HEK293 (cell line): Measurements from ENCODE around the gene OR10A6.

ENCODE experiments used
- CTCF ChIA-PET: fragments of 350-600 bp; formaldehyde crosslinking; extraction: SDS; loops from one replicate; lab custom pipeline; 2021; ENCODE audit warnings: antibody characterized with exemption; lab: Yijun Ruan, JAX
- POLR2A ChIA-PET: fragments of 300-600 bp; formaldehyde crosslinking; extraction: SDS; loops from one replicate; lab custom pipeline; 2020; ENCODE audit warnings: antibody characterized with exemption, inconsistent platforms; lab: Yijun Ruan, JAX
- H3K27ac ChIP-seq: fragments of 200-500 bp; sonication (Bioruptor generic); 2 replicates; pipeline ENCODE4 v1.5.1; 2014; ENCODE audit warnings: low read depth, low read length, control low read depth, inconsistent platforms; ENCODE audit errors: extremely low read depth
- H3K36me3 ChIP-seq, 2 experiments: fragments of 200-500 bp in 1 of 2; sonication (Bioruptor generic) in 1 of 2; 1 replicate in 1 of 2; 2 replicates in 1 of 2; pipeline ENCODE4 v1.5.1; 2014 to 2017; ENCODE audit warnings: inconsistent platforms in 2 of 2, low read length in 2 of 2; ENCODE audit not compliant: control insufficient read depth in 2 of 2, insufficient read depth in 1 of 2
- H3K4me1 ChIP-seq: fragments of 200-500 bp; sonication (Bioruptor generic); 2 replicates; pipeline ENCODE4 v1.5.1; 2014; ENCODE audit warnings: mild to moderate bottlenecking, low read length, inconsistent platforms; ENCODE audit not compliant: control insufficient read depth, insufficient read depth
- H3K4me3 ChIP-seq: 2 replicates; pipeline ENCODE4 v1.5.1; 2011; ENCODE audit warnings: low read depth, mild to moderate bottlenecking, control low read depth, low read length, moderate library complexity
- H3K9me3 ChIP-seq: fragments of 200-500 bp; sonication (Bioruptor generic); 2 replicates; pipeline ENCODE4 v1.5.1; 2014; ENCODE audit warnings: low read depth, low read length, inconsistent platforms; ENCODE audit not compliant: control insufficient read depth, insufficient read depth
- GLIS1 ChIP-seq: fragments of 450-650 bp; formaldehyde crosslinking; IDR thresholded peaks from 2 replicates; pipeline ENCODE4 v1.5.1; 2016; ENCODE audit warnings: missing biosample characterization, missing genetic modification characterization
- KLF10 ChIP-seq: fragments of 450-650 bp; IDR thresholded peaks from 2 replicates; pipeline ENCODE4 v1.5.1; 2018; ENCODE audit warnings: missing biosample characterization, mild to moderate bottlenecking, missing genetic modification characterization
- KLF7 ChIP-seq: fragments of 450-650 bp; formaldehyde crosslinking; IDR thresholded peaks from 2 replicates; pipeline ENCODE4 v1.5.1; 2016; ENCODE audit warnings: missing biosample characterization, missing genetic modification characterization, borderline replicate concordance
- KLF9 ChIP-seq: fragments of 450-650 bp; formaldehyde crosslinking; IDR thresholded peaks from 2 replicates; pipeline ENCODE4 v1.5.1; 2016; ENCODE audit warnings: missing biosample characterization, missing genetic modification characterization, low read depth
- PBX3 ChIP-seq: sonication (generic); formaldehyde crosslinking; IDR thresholded peaks from 2 replicates; pipeline ENCODE4 v1.8.1; 2022; ENCODE audit warnings: mild to moderate bottlenecking, moderate library complexity, missing genetic modification reagents
- SP2 ChIP-seq: fragments of 450-650 bp; formaldehyde crosslinking; IDR thresholded peaks from 2 replicates; pipeline ENCODE4 v1.5.1; 2016; ENCODE audit warnings: missing biosample characterization, missing genetic modification characterization
- YY1 ChIP-seq: fragments of 450-650 bp; formaldehyde crosslinking; IDR thresholded peaks from 2 replicates; pipeline ENCODE4 v1.5.1; 2018; ENCODE audit warnings: missing biosample characterization, missing genetic modification characterization
- ZFP3 ChIP-seq: fragments of 450-650 bp; formaldehyde crosslinking; IDR thresholded peaks from 2 replicates; pipeline ENCODE4 v1.5.1; 2016; ENCODE audit warnings: low read depth, missing biosample characterization, missing genetic modification characterization
- ZNF155 ChIP-seq: fragments of 450-650 bp; formaldehyde crosslinking; IDR thresholded peaks from 2 replicates; pipeline ENCODE4 v1.5.1; 2016; ENCODE audit warnings: missing biosample characterization, missing genetic modification characterization
- ZNF157 ChIP-seq: fragments of 450-650 bp; formaldehyde crosslinking; IDR thresholded peaks from 2 replicates; pipeline ENCODE4 v1.5.1; 2016; ENCODE audit warnings: missing biosample characterization, missing genetic modification characterization
- ZNF2 ChIP-seq: fragments of 450-650 bp; formaldehyde crosslinking; IDR thresholded peaks from 2 replicates; pipeline ENCODE4 v1.5.1; 2016; ENCODE audit warnings: missing biosample characterization, missing genetic modification characterization
- ZNF202 ChIP-seq: fragments of 450-650 bp; formaldehyde crosslinking; IDR thresholded peaks from 2 replicates; pipeline ENCODE4 v1.5.1; 2016; ENCODE audit warnings: missing biosample characterization, missing genetic modification characterization, borderline replicate concordance
- ZNF280C ChIP-seq: fragments of 450-650 bp; formaldehyde crosslinking; IDR thresholded peaks from 2 replicates; pipeline ENCODE4 v1.5.1; 2016; ENCODE audit warnings: missing biosample characterization, missing genetic modification characterization
- ZNF394 ChIP-seq: fragments of 450-650 bp; formaldehyde crosslinking; IDR thresholded peaks from 2 replicates; pipeline ENCODE4 v1.5.1; 2016; ENCODE audit warnings: missing biosample characterization, missing genetic modification characterization, mild to moderate bottlenecking, moderate library complexity, borderline replicate concordance
- ZNF571 ChIP-seq: fragments of 450-650 bp; formaldehyde crosslinking; IDR thresholded peaks from 2 replicates; pipeline ENCODE4 v1.5.0; 2017; ENCODE audit warnings: missing biosample characterization, missing genetic modification characterization
- ZNF626 ChIP-seq: fragments of 450-650 bp; sonication (Bioruptor Pico); formaldehyde crosslinking; IDR thresholded peaks from 2 replicates; pipeline ENCODE4 v1.5.1; 2018; ENCODE audit warnings: missing biosample characterization, missing genetic modification characterization, inconsistent platforms
- ZNF645 ChIP-seq: fragments of 450-650 bp; formaldehyde crosslinking; IDR thresholded peaks from 2 replicates; pipeline ENCODE4; 2016; ENCODE audit warnings: missing biosample characterization, missing genetic modification characterization
- ZNF707 ChIP-seq: fragments of 450-650 bp; formaldehyde crosslinking; IDR thresholded peaks from 2 replicates; pipeline ENCODE4 v1.5.1; 2016; ENCODE audit warnings: missing biosample characterization, missing genetic modification characterization
- ZNF747 ChIP-seq: fragments of 450-650 bp; formaldehyde crosslinking; IDR thresholded peaks from 2 replicates; pipeline ENCODE4 v1.5.1; 2016; ENCODE audit warnings: missing biosample characterization, missing genetic modification characterization
- ZNF792 ChIP-seq: fragments of 450-650 bp; formaldehyde crosslinking; IDR thresholded peaks from 2 replicates; pipeline ENCODE4 v1.5.1; 2016; ENCODE audit warnings: missing biosample characterization, missing genetic modification characterization
- TF ChIP-seq, protein P1 (sequence below): fragments of 450-650 bp; formaldehyde crosslinking; IDR thresholded peaks from 2 replicates; pipeline ENCODE4 v1.5.1; 2016; ENCODE audit warnings: missing biosample characterization, missing genetic modification characterization, borderline replicate concordance
- TF ChIP-seq, protein P2 (sequence below): fragments of 450-650 bp; formaldehyde crosslinking; IDR thresholded peaks from 2 replicates; pipeline ENCODE4 v1.5.1; 2016; ENCODE audit warnings: missing biosample characterization, missing genetic modification characterization
- TF ChIP-seq, protein P3 (sequence below): fragments of 450-650 bp; formaldehyde crosslinking; IDR thresholded peaks from 2 replicates; pipeline ENCODE4 v1.5.1; 2017; ENCODE audit warnings: missing biosample characterization, missing genetic modification characterization

The OR10A6 gene

DNA sequence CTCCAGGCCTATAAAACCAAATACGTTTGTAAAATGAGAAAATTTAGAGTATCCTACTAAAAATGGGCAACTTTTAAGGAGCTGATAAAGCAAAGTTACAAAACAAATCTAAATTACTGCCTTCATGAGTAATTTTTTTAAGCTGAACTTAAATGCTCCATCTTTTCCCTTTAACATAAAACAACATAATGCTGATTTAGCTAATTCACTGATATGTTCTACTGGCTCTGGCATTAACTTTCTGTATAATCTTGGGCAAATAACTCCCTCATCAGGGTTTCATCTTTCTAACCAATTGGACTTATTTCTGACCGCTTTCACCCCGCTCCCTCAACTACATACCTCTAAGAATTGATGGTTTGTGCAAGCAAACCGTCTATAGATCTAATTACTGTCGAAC, 10.1 kb upstream of the OR10A6 start:
- no peak overlapping the region for H3K4me3 ChIP-seq
- CTCF ChIA-PET = interaction anchor here (1.1 kb wide), 1 partner anchor 46 kb away, joined by 5 read pairs; the partner anchor contains the start of gene EIF3F
- POLR2A ChIA-PET = no interaction called here
- no peak for TF ChIP-seq ZNF155 (tag by site-specific recombination)
- no peak for TF ChIP-seq ZNF645 (tag by site-specific recombination)
- no peak for TF ChIP-seq ZNF2 (tag by site-specific recombination)
- TF ChIP-seq ZNF280C (tag by site-specific recombination) = no peak
- TF ChIP-seq, protein P1, sequence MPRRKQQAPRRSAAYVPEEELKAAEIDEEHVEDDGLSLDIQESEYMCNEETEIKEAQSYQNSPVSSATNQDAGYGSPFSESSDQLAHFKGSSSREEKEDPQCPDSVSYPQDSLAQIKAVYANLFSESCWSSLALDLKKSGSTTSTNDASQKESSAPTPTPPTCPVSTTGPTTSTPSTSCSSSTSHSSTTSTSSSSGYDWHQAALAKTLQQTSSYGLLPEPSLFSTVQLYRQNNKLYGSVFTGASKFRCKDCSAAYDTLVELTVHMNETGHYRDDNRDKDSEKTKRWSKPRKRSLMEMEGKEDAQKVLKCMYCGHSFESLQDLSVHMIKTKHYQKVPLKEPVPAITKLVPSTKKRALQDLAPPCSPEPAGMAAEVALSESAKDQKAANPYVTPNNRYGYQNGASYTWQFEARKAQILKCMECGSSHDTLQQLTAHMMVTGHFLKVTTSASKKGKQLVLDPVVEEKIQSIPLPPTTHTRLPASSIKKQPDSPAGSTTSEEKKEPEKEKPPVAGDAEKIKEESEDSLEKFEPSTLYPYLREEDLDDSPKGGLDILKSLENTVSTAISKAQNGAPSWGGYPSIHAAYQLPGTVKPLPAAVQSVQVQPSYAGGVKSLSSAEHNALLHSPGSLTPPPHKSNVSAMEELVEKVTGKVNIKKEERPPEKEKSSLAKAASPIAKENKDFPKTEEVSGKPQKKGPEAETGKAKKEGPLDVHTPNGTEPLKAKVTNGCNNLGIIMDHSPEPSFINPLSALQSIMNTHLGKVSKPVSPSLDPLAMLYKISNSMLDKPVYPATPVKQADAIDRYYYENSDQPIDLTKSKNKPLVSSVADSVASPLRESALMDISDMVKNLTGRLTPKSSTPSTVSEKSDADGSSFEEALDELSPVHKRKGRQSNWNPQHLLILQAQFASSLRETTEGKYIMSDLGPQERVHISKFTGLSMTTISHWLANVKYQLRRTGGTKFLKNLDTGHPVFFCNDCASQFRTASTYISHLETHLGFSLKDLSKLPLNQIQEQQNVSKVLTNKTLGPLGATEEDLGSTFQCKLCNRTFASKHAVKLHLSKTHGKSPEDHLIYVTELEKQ (tag by site-specific recombination) = no peak
- no peak for TF ChIP-seq ZFP3
- no peak overlapping the region for H3K27ac ChIP-seq
- H3K4me1 ChIP-seq = no peaks in the 10 kb centered on the region
- no peaks in the 10 kb centered on the region for H3K9me3 ChIP-seq
- no peaks in the 10 kb centered on the region for H3K36me3 ChIP-seq

GRCh38 chr11:7936615-7937014, 5.5 kb upstream of the OR10A6 start:
- H3K4me1 ChIP-seq = no peaks in the 10 kb centered on the region
- H3K4me3 ChIP-seq = no peak overlapping the region
- ChIA-PET POLR2A (no interaction called here), CTCF (no interaction called here)
- H3K27ac ChIP-seq = no peak overlapping the region
- no peaks in the 10 kb centered on the region for H3K36me3 ChIP-seq
- TF ChIP-seq, protein P2, sequence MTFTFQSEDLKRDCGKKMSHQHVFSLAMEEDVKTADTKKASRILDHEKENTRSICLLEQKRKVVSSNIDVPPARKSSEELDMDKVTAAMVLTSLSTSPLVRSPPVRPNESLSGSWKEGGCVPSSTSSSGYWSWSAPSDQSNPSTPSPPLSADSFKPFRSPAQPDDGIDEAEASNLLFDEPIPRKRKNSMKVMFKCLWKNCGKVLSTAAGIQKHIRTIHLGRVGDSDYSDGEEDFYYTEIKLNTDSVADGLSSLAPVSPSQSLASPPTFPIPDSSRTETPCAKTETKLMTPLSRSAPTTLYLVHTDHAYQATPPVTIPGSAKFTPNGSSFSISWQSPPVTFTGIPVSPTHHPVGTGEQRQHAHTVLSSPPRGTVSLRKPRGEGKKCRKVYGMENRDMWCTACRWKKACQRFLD (tag by site-specific recombination) = no peak
- TF ChIP-seq ZNF202 (tag by site-specific recombination) = no peak
- TF ChIP-seq KLF10 (tag by site-specific recombination) = no peak
- no peak for TF ChIP-seq KLF7
- TF ChIP-seq KLF9 (tag by site-specific recombination) = no peak
- TF ChIP-seq ZNF792 = no peak
- no peak for TF ChIP-seq ZNF394
- TF ChIP-seq ZNF707 (tag by site-specific recombination) = no peak
- no peak for TF ChIP-seq ZNF747
- no peak for TF ChIP-seq PBX3
- TF ChIP-seq YY1 (tag by site-specific recombination) = no peak
- no peak for TF ChIP-seq ZNF626
- TF ChIP-seq, protein P3, sequence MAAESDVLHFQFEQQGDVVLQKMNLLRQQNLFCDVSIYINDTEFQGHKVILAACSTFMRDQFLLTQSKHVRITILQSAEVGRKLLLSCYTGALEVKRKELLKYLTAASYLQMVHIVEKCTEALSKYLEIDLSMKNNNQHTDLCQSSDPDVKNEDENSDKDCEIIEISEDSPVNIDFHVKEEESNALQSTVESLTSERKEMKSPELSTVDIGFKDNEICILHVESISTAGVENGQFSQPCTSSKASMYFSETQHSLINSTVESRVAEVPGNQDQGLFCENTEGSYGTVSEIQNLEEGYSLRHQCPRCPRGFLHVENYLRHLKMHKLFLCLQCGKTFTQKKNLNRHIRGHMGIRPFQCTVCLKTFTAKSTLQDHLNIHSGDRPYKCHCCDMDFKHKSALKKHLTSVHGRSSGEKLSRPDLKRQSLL (tag by site-specific recombination) = no peak
- no peak for TF ChIP-seq GLIS1 (tag by site-specific recombination)
- TF ChIP-seq ZNF157 (tag by site-specific recombination) = no peak
- TF ChIP-seq ZNF571 (tag by site-specific recombination) = no peak
- no peak for TF ChIP-seq SP2 (tag by site-specific recombination)
- H3K9me3 ChIP-seq = no peaks in the 10 kb centered on the region
